Endodermal cell (in vitro differentiated cells): Measurements from ENCODE around the gene MAJIN. TPM values are rescaled to one million over a fixed set of nuclear protein-coding genes. Genes with fewer than 3 reads are reported as not detected.
"Not testable (repeated sequence)": the region's sequence is repeated elsewhere in the genome, so short reads cannot be mapped to it uniquely, and the experiment has no call there.

ENCODE experiments used
- DNase-seq: peaks from one replicate; pipeline ENCODE4 v3.0.0-alpha.2; 2017
- H3K27ac ChIP-seq: 2 replicates; pipeline ENCODE4 v1.5.1; 2013; ENCODE audit warnings: mild to moderate bottlenecking, low read depth, low read length, moderate library complexity
- H3K27me3 ChIP-seq: 2 replicates; pipeline ENCODE4 v1.6.1; 2013; ENCODE audit warnings: mild to moderate bottlenecking, low read length, moderate library complexity; ENCODE audit not compliant: insufficient read depth, control insufficient read depth, poor library complexity, severe bottlenecking
- H3K36me3 ChIP-seq: 2 replicates; pipeline ENCODE4 v1.7.0; 2013; ENCODE audit warnings: mild to moderate bottlenecking, low read length, moderate library complexity; ENCODE audit not compliant: control insufficient read depth, insufficient read depth
- H3K4me1 ChIP-seq: one replicate; pipeline ENCODE4 v1.7.0; 2013; ENCODE audit warnings: low read length; ENCODE audit not compliant: control insufficient read depth, insufficient read depth
- H3K4me3 ChIP-seq: 2 replicates; pipeline ENCODE4 v1.5.1; 2013; ENCODE audit warnings: mild to moderate bottlenecking, low read length, moderate library complexity
- H3K9ac ChIP-seq: 2 replicates; pipeline ENCODE4 v1.6.1; 2013; ENCODE audit warnings: mild to moderate bottlenecking, low read length, moderate library complexity; ENCODE audit not compliant: poor library complexity, severe bottlenecking; ENCODE audit errors: extremely low read depth
- H3K9me3 ChIP-seq: 2 replicates; pipeline ENCODE4 v1.6.1; 2013; ENCODE audit warnings: mild to moderate bottlenecking, low read length, moderate library complexity; ENCODE audit not compliant: control insufficient read depth
- H3K27ac Mint-ChIP-seq: 2 replicates; pipeline ENCODE4 v1.8.0; 2020; ENCODE audit warnings: mixed read lengths
- H3K27me3 Mint-ChIP-seq: 2 replicates; pipeline ENCODE4 v1.8.0; 2021; ENCODE audit warnings: mild to moderate bottlenecking, mixed read lengths; ENCODE audit not compliant: insufficient read depth
- H3K36me3 Mint-ChIP-seq: 2 replicates; pipeline ENCODE4 v1.8.0; 2020; ENCODE audit warnings: low read depth, mixed read lengths
- H3K4me1 Mint-ChIP-seq: 2 replicates; pipeline ENCODE4 v1.8.0; 2020; ENCODE audit warnings: mixed read lengths
- H3K4me3 Mint-ChIP-seq: 2 replicates; pipeline ENCODE4 v1.8.0; 2020; ENCODE audit warnings: mild to moderate bottlenecking, moderate library complexity, mixed read lengths
- H3K9me3 Mint-ChIP-seq: 2 replicates; pipeline ENCODE4 v1.8.0; 2020; ENCODE audit warnings: mild to moderate bottlenecking, mixed read lengths
- WGBS, 2 experiments: methylation state at CpG; one replicate each; pipeline versions ENCODE4 v1.1.5 to v1.1.7; 2013; ENCODE audit warnings: missing lambda C conversion rate in 2 of 2, mixed read lengths in 1 of 2; ENCODE audit not compliant: insufficient coverage in 1 of 2, insufficient read length in 1 of 2; 5-methylcytosine and 5-hydroxymethylcytosine counted together
- total RNA-seq, 2 donors: library from RNA; stranded (reverse); fragmentation: NEBNext Ultra II Directional in 1 of 2; extraction: Animal tissue kit (Norgen Biotek cat#: 25700) in 1 of 2; gene quantifications; 2 replicates in 1 of 2; 3 replicates in 1 of 2; pipeline ENCODE4 v1.2.1, GENCODE V29; 2021
- TF ChIP-seq, protein P1 (sequence below): fragments of 200-600 bp; sonication (generic); conservative IDR thresholded peaks from 2 replicates; pipeline ENCODE4 v1.5.0; 2021; ENCODE audit warnings: antibody characterized with exemption, mild to moderate bottlenecking

MAJIN gene
- total RNA-seq, 2 donors from 2014 or later: not detected

DNA sequence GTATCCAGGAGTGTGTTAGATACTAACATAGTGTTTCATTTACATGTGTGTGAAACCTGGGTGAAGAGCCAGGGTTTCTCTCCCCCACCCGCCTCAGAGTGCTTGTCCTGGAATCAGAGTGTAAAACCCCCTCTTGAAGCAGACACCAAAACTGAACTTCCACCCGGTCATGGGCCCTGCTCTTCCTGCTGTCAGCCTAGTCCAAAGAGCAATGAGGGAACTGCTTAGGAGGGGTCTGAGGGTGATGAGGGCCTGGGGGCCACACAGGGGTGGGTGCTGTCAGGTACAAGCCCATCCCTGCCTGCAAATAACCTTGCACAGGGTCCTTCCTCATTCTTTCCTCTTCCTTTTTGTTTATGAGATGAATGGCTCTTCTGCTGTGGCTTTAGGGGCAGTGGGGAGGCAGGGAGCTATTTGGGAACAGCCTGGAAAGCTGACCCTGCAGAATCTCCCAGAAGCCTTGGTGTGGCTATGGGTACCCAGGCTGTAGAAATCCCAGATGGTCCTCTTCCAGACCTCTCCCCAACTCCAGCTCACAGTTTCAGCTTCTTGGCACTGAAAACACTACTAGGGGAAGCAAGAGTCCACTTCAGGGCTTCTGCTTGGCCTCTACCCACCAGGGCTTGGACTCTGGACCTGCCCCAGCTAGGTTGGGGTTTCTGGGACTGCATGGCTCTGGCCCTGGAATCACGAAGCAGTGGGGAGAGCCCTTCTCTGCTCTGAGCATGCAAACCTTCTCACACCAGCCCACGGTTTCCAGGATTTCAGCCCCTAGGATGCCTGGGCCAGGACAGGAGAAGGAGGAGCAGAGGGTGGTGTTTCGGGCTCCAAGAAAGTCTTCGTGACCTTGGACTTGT is 16.3 kb upstream of the MAJIN start:
- Histone ChIP-seq H3K4me3 (no peak overlapping the region), H3K9me3 (no peaks in the 10 kb centered on the region), H3K9ac (no peak overlapping the region), H3K27ac (no peak overlapping the region), H3K27me3 (no peaks in the 10 kb centered on the region), H3K36me3 (no peaks in the 10 kb centered on the region), H3K4me1 (no peaks in the 10 kb centered on the region)
- H3K36me3 Mint-ChIP-seq: no peaks in the 10 kb centered on the region
- no peaks in the 10 kb centered on the region for H3K4me1 Mint-ChIP-seq
- H3K9me3 Mint-ChIP-seq: no peaks in the 10 kb centered on the region
- no peak for DNase-seq
- TF ChIP-seq, protein P1, sequence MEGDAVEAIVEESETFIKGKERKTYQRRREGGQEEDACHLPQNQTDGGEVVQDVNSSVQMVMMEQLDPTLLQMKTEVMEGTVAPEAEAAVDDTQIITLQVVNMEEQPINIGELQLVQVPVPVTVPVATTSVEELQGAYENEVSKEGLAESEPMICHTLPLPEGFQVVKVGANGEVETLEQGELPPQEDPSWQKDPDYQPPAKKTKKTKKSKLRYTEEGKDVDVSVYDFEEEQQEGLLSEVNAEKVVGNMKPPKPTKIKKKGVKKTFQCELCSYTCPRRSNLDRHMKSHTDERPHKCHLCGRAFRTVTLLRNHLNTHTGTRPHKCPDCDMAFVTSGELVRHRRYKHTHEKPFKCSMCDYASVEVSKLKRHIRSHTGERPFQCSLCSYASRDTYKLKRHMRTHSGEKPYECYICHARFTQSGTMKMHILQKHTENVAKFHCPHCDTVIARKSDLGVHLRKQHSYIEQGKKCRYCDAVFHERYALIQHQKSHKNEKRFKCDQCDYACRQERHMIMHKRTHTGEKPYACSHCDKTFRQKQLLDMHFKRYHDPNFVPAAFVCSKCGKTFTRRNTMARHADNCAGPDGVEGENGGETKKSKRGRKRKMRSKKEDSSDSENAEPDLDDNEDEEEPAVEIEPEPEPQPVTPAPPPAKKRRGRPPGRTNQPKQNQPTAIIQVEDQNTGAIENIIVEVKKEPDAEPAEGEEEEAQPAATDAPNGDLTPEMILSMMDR: no peak
- 86 to 92% methylated on average over 1 to 6 of the region's 6 CpGs for WGBS, 2 experiments
- H3K4me3 Mint-ChIP-seq: no peak overlapping the region
- H3K27me3 Mint-ChIP-seq: peaks cover 4% of the 10 kb centered on the region
- H3K27ac Mint-ChIP-seq: no peak overlapping the region

DNA sequence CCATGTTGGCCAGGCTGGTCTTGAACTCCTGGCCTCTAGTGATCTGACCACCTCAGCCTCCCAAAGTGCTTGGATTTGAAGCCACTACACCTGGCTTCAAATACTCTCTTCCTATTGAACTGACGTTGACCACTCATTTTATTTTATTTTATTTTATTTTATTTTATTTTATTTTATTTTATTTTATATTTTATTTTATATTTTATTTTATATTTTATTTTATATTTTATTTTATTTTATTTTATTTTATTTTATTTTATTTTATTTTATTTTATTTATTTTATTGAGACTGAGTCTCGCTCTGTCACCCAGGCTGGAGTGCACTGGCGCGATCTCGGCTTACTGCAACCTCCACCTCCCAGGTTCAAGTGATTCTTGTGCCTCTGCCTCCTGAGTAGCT is 11.4 kb upstream of the MAJIN start:
- H3K4me1 ChIP-seq, H3K9ac ChIP-seq, H3K27ac ChIP-seq, H3K27me3 Mint-ChIP-seq, H3K36me3 ChIP-seq, DNase-seq, H3K36me3 Mint-ChIP-seq, H3K27me3 ChIP-seq, H3K27ac Mint-ChIP-seq, H3K9me3 Mint-ChIP-seq, H3K4me3 Mint-ChIP-seq, H3K9me3 ChIP-seq, H3K4me3 ChIP-seq, H3K4me1 Mint-ChIP-seq: not testable (repeated sequence)
- WGBS, 2 experiments: 74 to 100% methylated on average over 3 to 4 of the region's 5 CpGs

DNA sequence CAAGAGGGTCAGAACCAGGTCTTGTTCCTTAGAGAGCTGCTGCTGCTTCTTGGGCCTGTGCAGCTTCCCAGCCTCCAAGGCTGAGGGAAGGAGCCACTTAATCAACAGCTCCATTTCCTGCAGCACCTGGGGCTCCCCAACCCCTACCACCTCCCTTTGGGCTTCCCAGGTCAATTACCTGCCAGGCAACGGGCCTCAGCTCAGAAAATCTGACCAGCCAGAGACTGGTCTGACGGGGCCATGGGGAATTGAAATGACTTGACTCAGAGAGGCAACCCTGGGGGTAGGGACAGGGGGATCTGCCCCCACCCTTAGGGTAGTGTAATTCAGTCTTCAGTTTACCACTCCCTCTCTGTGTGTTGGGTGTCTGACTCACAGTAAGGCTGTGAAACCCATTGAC is 4.7 kb upstream of the MAJIN start:
- peaks cover 23% of the 10 kb centered on the region for H3K27me3 Mint-ChIP-seq

More for the DNA sequence above, 4.7 kb upstream of the MAJIN start:
- Histone ChIP-seq H3K4me3 (no peak overlapping the region), H3K9ac (no peak overlapping the region), H3K27me3 (no peaks in the 10 kb centered on the region), H3K9me3 (no peaks in the 10 kb centered on the region), H3K4me1 (no peaks in the 10 kb centered on the region), H3K27ac (no peak overlapping the region), H3K36me3 (no peaks in the 10 kb centered on the region)
- TF ChIP-seq, protein P1: no peak
- H3K9me3 Mint-ChIP-seq: peaks cover 2% of the 10 kb centered on the region
- no peak overlapping the region for H3K27ac Mint-ChIP-seq
- DNase-seq: no peak
- no peaks in the 10 kb centered on the region for H3K36me3 Mint-ChIP-seq
- no peak overlapping the region for H3K4me3 Mint-ChIP-seq
- no peaks in the 10 kb centered on the region for H3K4me1 Mint-ChIP-seq
- 93 to 96% methylated on average over 2 of the region's 2 CpGs for WGBS, 2 experiments
